T-cell (primary cell): Measurements from ENCODE around the gene VILL. TPM values are rescaled to one million over a fixed set of nuclear protein-coding genes. Genes with fewer than 3 reads are reported as not detected.

Experiments used
- ATAC-seq, 4 experiments: fragments of 200-7000 bp in 3 of 4; fragments of 150-1000 bp in 1 of 4; cut with Tn5 transposase; replicated peaks in 1 of 4; 1 replicate in 3 of 4; 2 replicates in 1 of 4; pipeline ENCODE4 v1.10.0; 2021; ENCODE audit warnings: moderate library complexity in 3 of 4, mild to moderate bottlenecking in 2 of 4, moderate number of reproducible peaks in 1 of 4
- CTCF ChIA-PET, 2 donors: fragments of 300-600 bp; sonication (Branson Sonifier 250); formaldehyde crosslinking; loops; one replicate each; lab custom pipeline; 2022; ENCODE audit warnings: antibody characterized with exemption in 2 of 2; lab: Charles Lee
- POLR2A ChIA-PET, 2 donors: fragments of 300-600 bp; sonication (Branson Sonifier 250); formaldehyde crosslinking; loops; one replicate each; lab custom pipeline; 2022; ENCODE audit warnings: antibody characterized with exemption in 2 of 2; lab: Charles Lee
- DNase-seq, 35 experiments: peaks; one replicate each; pipeline versions ENCODE4 v3.0.0 to v3.0.0-alpha.2; 2013 to 2023
- H3K27ac ChIP-seq: one replicate; pipeline ENCODE4 v1.5.1; 2013; ENCODE audit warnings: low read length
- H3K27me3 ChIP-seq, 2 experiments: replicated peaks in 1 of 2; 1 replicate in 1 of 2; 2 replicates in 1 of 2; pipeline versions ENCODE4 v1.6.1 to v1.7.0; 2013; ENCODE audit warnings: low read length in 1 of 2, mixed read lengths in 1 of 2; ENCODE audit not compliant: control insufficient read depth in 2 of 2, insufficient read depth in 2 of 2; ENCODE audit errors: extremely low read depth in 1 of 2
- H3K36me3 ChIP-seq, 2 donors: 1 replicate in 1 of 2; 2 replicates in 1 of 2; pipeline versions ENCODE4 v1.6.1 to v1.7.0; 2013; ENCODE audit warnings: low read length in 1 of 2; ENCODE audit not compliant: control insufficient read depth in 2 of 2, insufficient read depth in 1 of 2; ENCODE audit errors: extremely low read depth in 1 of 2
- H3K4me1 ChIP-seq, 2 experiments: 1 replicate in 1 of 2; 2 replicates in 1 of 2; pipeline versions ENCODE4 v1.6.1 to v1.7.0; 2013; ENCODE audit warnings: low read length in 2 of 2, mixed read lengths in 1 of 2; ENCODE audit not compliant: insufficient read depth in 2 of 2, control insufficient read depth in 1 of 2; ENCODE audit errors: extremely low read depth in 1 of 2
- H3K4me3 ChIP-seq, 2 donors: 1 replicate in 1 of 2; 2 replicates in 1 of 2; pipeline versions ENCODE4 v1.5.1 to v1.7.0; 2013; ENCODE audit warnings: mild to moderate bottlenecking in 2 of 2, low read length in 1 of 2, moderate library complexity in 1 of 2; ENCODE audit not compliant: control insufficient read depth in 1 of 2; ENCODE audit errors: extremely low read depth in 1 of 2
- H3K9me3 ChIP-seq: 2 replicates; pipeline ENCODE4 v1.7.0; 2013
- H3K27ac Mint-ChIP-seq, 2 donors: one replicate each; pipeline ENCODE4 v1.8.0; 2020 to 2021; ENCODE audit warnings: mild to moderate bottlenecking in 2 of 2, mixed read lengths in 2 of 2
- H3K27me3 Mint-ChIP-seq, 2 donors: one replicate each; pipeline ENCODE4 v1.8.0; 2021 to 2022; ENCODE audit warnings: mixed read lengths in 2 of 2
- H3K36me3 Mint-ChIP-seq: one replicate; pipeline ENCODE4 v1.8.0; 2021; ENCODE audit warnings: mixed read lengths
- H3K4me1 Mint-ChIP-seq, 3 donors: one replicate each; pipeline ENCODE4 v1.8.0; 2020 to 2022; ENCODE audit warnings: mixed read lengths in 3 of 3, mild to moderate bottlenecking in 1 of 3
- H3K4me3 Mint-ChIP-seq, 3 donors: one replicate each; pipeline ENCODE4 v1.8.0; 2020 to 2022; ENCODE audit warnings: mild to moderate bottlenecking in 3 of 3, mixed read lengths in 3 of 3, moderate library complexity in 3 of 3
- H3K9me3 Mint-ChIP-seq, 3 donors: one replicate each; pipeline ENCODE4 v1.8.0; 2020 to 2022; ENCODE audit warnings: mixed read lengths in 3 of 3
- WGBS: methylation state at CpG from one replicate; pipeline ENCODE4 v1.1.5; 2013; ENCODE audit warnings: missing lambda C conversion rate; ENCODE audit not compliant: insufficient coverage; 5-methylcytosine and 5-hydroxymethylcytosine counted together
- total RNA-seq, 35 experiments: library from RNA in 6 of 35; stranded (reverse) in 6 of 35; fragments of 120-200 nt in 1 of 35; gene quantifications; one replicate each; pipeline versions ENCODE4 v1.2.1 to v1.2.4 and lab custom pipeline; 2013 to 2026

Gene VILL
- total RNA-seq, 5 donors from 2014 or later (not counting 1 experiment from before 2014, with no cell fraction given), result 26.6 to 44.6 (median 42.1) TPM

- H3K27ac ChIP-seq, result no peak overlapping the region
- no peaks in the 10 kb centered on the region for H3K9me3 Mint-ChIP-seq
Observed at GRCh38 chr3:38007754-38008090, 17.1 kb downstream of the VILL start.

GRCh38 chr3:38008191-38008701 is 17.7 kb downstream of the VILL start:
- Mint-ChIP-seq H3K36me3 (peaks cover 12% of the 10 kb centered on the region), H3K4me1 (peaks cover 11 to 16% (median 13%) of the 10 kb centered on the region in 3 donors), H3K4me3 (no peak overlapping the region), H3K27ac (no peak overlapping the region), H3K27me3 (no peaks in the 10 kb centered on the region), H3K9me3 (no peaks in the 10 kb centered on the region)
- H3K27me3 ChIP-seq, result no peaks in the 10 kb centered on the region
- H3K4me1 ChIP-seq, result peaks cover 0 to 15% of the 10 kb centered on the region in 2 experiments
- H3K36me3 ChIP-seq, result peaks cover 3 to 61% of the 10 kb centered on the region in 2 donors
- ChIA-PET CTCF (no interaction called here), POLR2A (no interaction called here)
- DNase-seq (no peak), ATAC-seq (no peak)
- WGBS, result 97% methylated on average over 19 of the region's 19 CpGs
- no peak overlapping the region for H3K27ac ChIP-seq
- H3K4me3 ChIP-seq, result no peak overlapping the region
- no peaks in the 10 kb centered on the region for H3K9me3 ChIP-seq

More at GRCh38 chr3:38007754-38008090, 17.1 kb downstream of the VILL start:
- Histone ChIP-seq H3K27me3 (no peaks in the 10 kb centered on the region), H3K4me3 (no peak overlapping the region), H3K4me1 (peaks cover 0 to 20% of the 10 kb centered on the region in 2 experiments), H3K9me3 (no peaks in the 10 kb centered on the region), H3K36me3 (peaks cover 3 to 66% of the 10 kb centered on the region in 2 donors)
- POLR2A ChIA-PET, result interaction anchor here in 1 of 2 donors (0.5 kb wide), 1 partner anchor 1103 kb away, joined by 3 read pairs; no protein-coding TSS in a partner anchor
- no peak for DNase-seq
- WGBS, result 100% methylated on average over 1 of the region's 7 CpGs
- Mint-ChIP-seq H3K4me1 (peaks cover 16 to 19% (median 17%) of the 10 kb centered on the region in 3 donors), H3K36me3 (peaks cover 12% of the 10 kb centered on the region), H3K27ac (no peak overlapping the region), H3K4me3 (no peak overlapping the region), H3K27me3 (no peaks in the 10 kb centered on the region)
- CTCF ChIA-PET, result interaction anchor here in 1 of 2 donors (1.1 kb wide), 1 partner anchor 34 kb away, joined by 5 read pairs; no protein-coding TSS in a partner anchor
- ATAC-seq, result no peak

GRCh38 chr3:38008971-38009580 is 18.5 kb downstream of the VILL start:
- H3K4me3 ChIP-seq, result no peak overlapping the region
- no peaks in the 10 kb centered on the region for H3K27me3 ChIP-seq
- Mint-ChIP-seq H3K27me3 (no peaks in the 10 kb centered on the region), H3K4me3 (no peak overlapping the region), H3K36me3 (peaks cover 13% of the 10 kb centered on the region), H3K9me3 (no peaks in the 10 kb centered on the region), H3K4me1 (peaks cover 6 to 13% (median 9%) of the 10 kb centered on the region in 3 donors), H3K27ac (peak overlapping the region; percentile 39 to 64)
- ChIA-PET CTCF (interaction anchor here in 1 of 2 donors (0.6 kb wide), 1 partner anchor 14 kb away, joined by 5 read pairs; no protein-coding TSS in a partner anchor), POLR2A (interaction anchor here in 1 of 2 donors (0.5 kb wide), 1 partner anchor 185 kb away, joined by 3 read pairs; no protein-coding TSS in a partner anchor)
- no peaks in the 10 kb centered on the region for H3K9me3 ChIP-seq
- DNase-seq (no peak), ATAC-seq (no peak)
- WGBS, result 91% methylated on average over 11 of the region's 16 CpGs
- H3K27ac ChIP-seq, result no peak overlapping the region
- peaks cover 0 to 8% of the 10 kb centered on the region in 2 experiments for H3K4me1 ChIP-seq
- peaks cover 3 to 60% of the 10 kb centered on the region in 2 donors for H3K36me3 ChIP-seq

GRCh38 chr3:38009807-38010591 is 19.4 kb downstream of the VILL start:
- no peak overlapping the region for H3K4me3 Mint-ChIP-seq
- H3K9me3 ChIP-seq, result no peaks in the 10 kb centered on the region
- DNase-seq (no peak), ATAC-seq (peak in 1 of 4 experiments; percentile 18)
- no peak overlapping the region for H3K4me3 ChIP-seq
- peaks cover 0 to 2% of the 10 kb centered on the region in 2 experiments for H3K4me1 ChIP-seq
- no peak overlapping the region for H3K27ac ChIP-seq
- no peaks in the 10 kb centered on the region for H3K9me3 Mint-ChIP-seq
- H3K27me3 Mint-ChIP-seq, result no peaks in the 10 kb centered on the region
- WGBS, result 97% methylated on average over 16 of the region's 27 CpGs
- H3K4me1 Mint-ChIP-seq, result peaks cover 0 to 4% (median under 1%) of the 10 kb centered on the region in 3 donors
- no peaks in the 10 kb centered on the region for H3K27me3 ChIP-seq
- POLR2A ChIA-PET, result interaction anchor here in 1 of 2 donors (0.5 kb wide), 1 partner anchor 184 kb away, joined by 3 read pairs; no protein-coding TSS in a partner anchor
- H3K36me3 ChIP-seq, result peaks cover 3 to 56% of the 10 kb centered on the region in 2 donors
- H3K36me3 Mint-ChIP-seq, result peaks cover 18% of the 10 kb centered on the region
- no peak overlapping the region for H3K27ac Mint-ChIP-seq
- CTCF ChIA-PET, result no interaction called here

GRCh38 chr3:38011111-38011510 is 20.5 kb downstream of the VILL start:
- H3K27me3 Mint-ChIP-seq, result no peaks in the 10 kb centered on the region
- H3K27ac Mint-ChIP-seq, result peak overlapping the region in 1 of 2 donors; percentile 44
- no peak for DNase-seq
- ChIA-PET CTCF (interaction anchor here (0.6 kb wide), 2 partner anchors 93 to 147 kb away, joined by 3 to 4 read pairs; no protein-coding TSS in a partner anchor), POLR2A (no interaction called here)
- no peak overlapping the region for H3K4me3 Mint-ChIP-seq
- H3K36me3 Mint-ChIP-seq, result peaks cover 25% of the 10 kb centered on the region
- no peak overlapping the region for H3K4me3 ChIP-seq
- peaks cover 0 to 2% of the 10 kb centered on the region in 2 experiments for H3K4me1 ChIP-seq
- WGBS, result 95% methylated on average over 21 of the region's 21 CpGs
- ATAC-seq, result no peak
- peaks cover 0 to 57% of the 10 kb centered on the region in 2 donors for H3K36me3 ChIP-seq
- no peaks in the 10 kb centered on the region for H3K9me3 ChIP-seq
- H3K4me1 Mint-ChIP-seq, result no peaks in the 10 kb centered on the region
- H3K9me3 Mint-ChIP-seq, result no peaks in the 10 kb centered on the region
- H3K27ac ChIP-seq, result no peak overlapping the region
- no peaks in the 10 kb centered on the region for H3K27me3 ChIP-seq

GRCh38 chr3:38015485-38015884 is 24.9 kb downstream of the VILL start:
- 67% methylated on average over 1 of the region's 3 CpGs for WGBS
- no peak for DNase-seq
- ChIA-PET POLR2A (no interaction called here), CTCF (no interaction called here)
- H3K27me3 ChIP-seq, result peaks cover 0 to 3% of the 10 kb centered on the region in 2 experiments
- peaks cover 0 to 61% of the 10 kb centered on the region in 2 donors for H3K36me3 ChIP-seq
- Mint-ChIP-seq H3K9me3 (no peaks in the 10 kb centered on the region), H3K27ac (no peak overlapping the region), H3K36me3 (peaks cover 60% of the 10 kb centered on the region), H3K4me1 (no peaks in the 10 kb centered on the region), H3K27me3 (no peaks in the 10 kb centered on the region), H3K4me3 (no peak overlapping the region)
- H3K9me3 ChIP-seq, result no peaks in the 10 kb centered on the region
- peaks cover 0 to 2% of the 10 kb centered on the region in 2 experiments for H3K4me1 ChIP-seq
- H3K27ac ChIP-seq, result no peak overlapping the region
- no peak for ATAC-seq
- H3K4me3 ChIP-seq, result no peak overlapping the region
